HG03439 (cell line): ENCODE measurements around the gene ADAMTSL1.

Experiments
- ATAC-seq: cut with Tn5 transposase; IDR thresholded peaks from one replicate; pipeline ENCODE4 v1.9.1; 2021; ENCODE audit warnings: mild to moderate bottlenecking, moderate library complexity; ENCODE audit not compliant: unreplicated experiment

ADAMTSL1 gene

GRCh38 chr9:18848657-18849056 lies 374.7 kb downstream of the ADAMTSL1 start:
- no peak for ATAC-seq

- ATAC-seq = no peak
Measured at GRCh38 chr9:18849270-18849669, 375.3 kb downstream of the ADAMTSL1 start.

GRCh38 chr9:18849890-18850677 lies 376.1 kb downstream of the ADAMTSL1 start:
- no peak for ATAC-seq

- no peak for ATAC-seq
Measured at GRCh38 chr9:18851069-18851795, 377.3 kb downstream of the ADAMTSL1 start.

- no peak for ATAC-seq
Measured at GRCh38 chr9:18855656-18856055, 381.7 kb downstream of the ADAMTSL1 start.

GRCh38 chr9:18857334-18857733 lies 383.4 kb downstream of the ADAMTSL1 start:
- no peak for ATAC-seq

GRCh38 chr9:18857769-18858168 lies 383.8 kb downstream of the ADAMTSL1 start:
- ATAC-seq = no peak

- no peak for ATAC-seq
Measured at GRCh38 chr9:18861609-18862544, 387.9 kb downstream of the ADAMTSL1 start.

- ATAC-seq = no peak
Measured at GRCh38 chr9:18863791-18864190, 389.8 kb downstream of the ADAMTSL1 start.

- no peak for ATAC-seq
Measured at GRCh38 chr9:18864516-18864915, 390.6 kb downstream of the ADAMTSL1 start.

- no peak for ATAC-seq
Measured at GRCh38 chr9:18865542-18865941, 391.6 kb downstream of the ADAMTSL1 start.

- ATAC-seq = no peak
Measured at GRCh38 chr9:18866121-18866831, 392.3 kb downstream of the ADAMTSL1 start.

- ATAC-seq = no peak
Measured at GRCh38 chr9:18869725-18870124, 395.8 kb downstream of the ADAMTSL1 start.

- ATAC-seq = no peak
Measured at GRCh38 chr9:18874069-18874468, 400.1 kb downstream of the ADAMTSL1 start.

GRCh38 chr9:18874990-18875389 lies 401.0 kb downstream of the ADAMTSL1 start:
- ATAC-seq = peak; percentile 58

- ATAC-seq = no peak
Measured at GRCh38 chr9:18877984-18878383, 404.0 kb downstream of the ADAMTSL1 start.

- no peak for ATAC-seq
Measured at GRCh38 chr9:18881758-18882157, 407.8 kb downstream of the ADAMTSL1 start.

- no peak for ATAC-seq
Measured at GRCh38 chr9:18887546-18887945, 413.6 kb downstream of the ADAMTSL1 start.

GRCh38 chr9:18888290-18888689 lies 414.3 kb downstream of the ADAMTSL1 start:
- no peak for ATAC-seq

GRCh38 chr9:18889550-18889949 lies 415.6 kb downstream of the ADAMTSL1 start:
- no peak for ATAC-seq

- peak; percentile 73 for ATAC-seq
Measured at GRCh38 chr9:18890372-18890771, 416.4 kb downstream of the ADAMTSL1 start.
